GM19099 (cell line): ENCODE data around the gene OBP2B.

ENCODE experiments used
- POLR2A ChIP-seq: IDR thresholded peaks from 3 replicates; pipeline ENCODE4 v1.6.1; 2011; ENCODE audit warnings: low read depth; ENCODE audit not compliant: insufficient read length; ENCODE audit errors: extremely low read depth

The OBP2B gene

GRCh38 chr9:133201424-133202144, 7.5 kb downstream of the OBP2B start:
- TF ChIP-seq POLR2A, result no peak

GRCh38 chr9:133200631-133201030, 8.4 kb downstream of the OBP2B start:
- no peak for TF ChIP-seq POLR2A

GRCh38 chr9:133199648-133200321, 9.3 kb downstream of the OBP2B start:
- no peak for TF ChIP-seq POLR2A

GRCh38 chr9:133195029-133195428, 14.0 kb downstream of the OBP2B start:
- TF ChIP-seq POLR2A, result no peak

GRCh38 chr9:133194597-133194996, 14.5 kb downstream of the OBP2B start:
- no peak for TF ChIP-seq POLR2A

- no peak for TF ChIP-seq POLR2A
Measured at GRCh38 chr9:133191989-133192388, 17.1 kb downstream of the OBP2B start.

- TF ChIP-seq POLR2A, result no peak
Measured at GRCh38 chr9:133189826-133190225, 19.2 kb downstream of the OBP2B start.

- TF ChIP-seq POLR2A, result no peak
Measured at GRCh38 chr9:133188843-133189180, 20.2 kb downstream of the OBP2B start.

GRCh38 chr9:133188006-133188842, 20.8 kb downstream of the OBP2B start:
- no peak for TF ChIP-seq POLR2A

GRCh38 chr9:133187561-133188005, 21.5 kb downstream of the OBP2B start:
- TF ChIP-seq POLR2A, result no peak

GRCh38 chr9:133186736-133187135, 22.3 kb downstream of the OBP2B start:
- no peak for TF ChIP-seq POLR2A

- no peak for TF ChIP-seq POLR2A
Measured at GRCh38 chr9:133184971-133185370, 24.1 kb downstream of the OBP2B start.

- no peak for TF ChIP-seq POLR2A
Measured at GRCh38 chr9:133182151-133182550, 26.9 kb downstream of the OBP2B start.

- no peak for TF ChIP-seq POLR2A
Measured at GRCh38 chr9:133181561-133181960, 27.5 kb downstream of the OBP2B start.

- TF ChIP-seq POLR2A, result no peak
Measured at GRCh38 chr9:133180953-133181352, 28.1 kb downstream of the OBP2B start.

GRCh38 chr9:133173056-133173455, 36.0 kb downstream of the OBP2B start:
- TF ChIP-seq POLR2A, result no peak
